Liver (tissue), 3 donors: Measurements from ENCODE around the gene CTSA.

Experiments
- CTCF ChIP-seq: fragments of 150-350 bp; IDR thresholded peaks from 2 replicates; pipeline ENCODE4 v1.5.1; 2017; ENCODE audit warnings: improper control_type of control experiment, low read depth, low read length; ENCODE audit not compliant: missing input control
- EGR1 ChIP-seq, 2 donors: IDR thresholded peaks; 2 replicates each; pipeline ENCODE4 v1.6.1; 2016 to 2018; ENCODE audit warnings: antibody characterized with exemption in 2 of 2, low read depth in 2 of 2
- MAX ChIP-seq: IDR thresholded peaks from 2 replicates; pipeline ENCODE4 v1.6.1; 2016; ENCODE audit warnings: antibody characterized with exemption
- RAD21 ChIP-seq, 2 donors: IDR thresholded peaks; 2 replicates each; pipeline ENCODE4 v1.6.1; 2016; ENCODE audit warnings: antibody characterized with exemption in 2 of 2, mild to moderate bottlenecking in 2 of 2
- REST ChIP-seq: IDR thresholded peaks from 2 replicates; pipeline ENCODE4 v1.6.1; 2016; ENCODE audit warnings: antibody characterized with exemption, mild to moderate bottlenecking
- RXRA ChIP-seq, 2 donors: IDR thresholded peaks; 2 replicates each; pipeline ENCODE4 v1.6.1; 2017 to 2018; ENCODE audit warnings: antibody characterized with exemption in 2 of 2, mild to moderate bottlenecking in 1 of 2
- TAF1 ChIP-seq: conservative IDR thresholded peaks from 2 replicates; pipeline ENCODE4 v1.6.1; 2016; ENCODE audit warnings: antibody characterized with exemption, mild to moderate bottlenecking
- donor health status: healthy.
- donor health status: healthy.

- TF ChIP-seq REST (no peak), CTCF (peak; percentile 25), TAF1 (peak; percentile 42), EGR1 (IDR thresholded peaks at IDR 0.05; ENCODE audit: low read depth in 2 of 2) (no peak), RXRA (IDR thresholded peaks at IDR 0.05) (no peak), MAX (no peak), RAD21 (IDR thresholded peaks at IDR 0.05) (peak; percentile 66 to 72)
These were observed 42.3 kb downstream of the CTSA start for GRCh38 chr20:45933266-45934045.
